Head of caudate nucleus (tissue), 42 donors: ENCODE results near the gene ARHGAP22.

Experiments used
- DNase-seq, 42 donors: peaks; one replicate each; pipeline versions ENCODE4 v3.0.0 to v3.0.0-alpha.2; 2020 to 2021; ENCODE audit warnings: mixed read lengths in 7 of 42
- intact Hi-C: fragments of 100-400 bp; cut with DNase I; formaldehyde crosslinking; loops from one replicate; pipeline ENCODE4 v1.15.0; 2022

The ARHGAP22 gene

GRCh38 chr10:48511066-48511874 is 93.6 kb downstream of the ARHGAP22 start:
- DNase-seq: peak in 5 of 42 donors; percentile 1 to 30 (median 9)
- intact Hi-C loops: loop anchor here (5.0 kb wide), 1 partner anchor 149 kb away; no protein-coding TSS in a partner anchor

- intact Hi-C loops: loop anchor here (5.0 kb wide), 1 partner anchor 148 kb away; no protein-coding TSS in a partner anchor
- peak in 4 of 42 donors; percentile 16 to 47 (median 37) for DNase-seq
Observed at GRCh38 chr10:48509974-48510692, 94.7 kb downstream of the ARHGAP22 start.

- DNase-seq: peak in 19 of 42 donors; percentile 21 to 66 (median 45)
- intact Hi-C loops: no loop called here
Observed at GRCh38 chr10:48508791-48509772, 95.8 kb downstream of the ARHGAP22 start.

GRCh38 chr10:48507933-48508790 is 96.7 kb downstream of the ARHGAP22 start:
- peak in 6 of 42 donors; percentile 14 to 43 (median 31) for DNase-seq
- intact Hi-C loops: no loop called here

- DNase-seq: peak in 4 of 42 donors; percentile 5 to 22 (median 16)
Observed at GRCh38 chr10:48507494-48507893, 97.4 kb downstream of the ARHGAP22 start.

GRCh38 chr10:48506147-48506917 is 98.5 kb downstream of the ARHGAP22 start:
- intact Hi-C loops: no loop called here
- DNase-seq: peak in 6 of 42 donors; percentile 6 to 44 (median 36)

More at GRCh38 chr10:48507494-48507893, 97.4 kb downstream of the ARHGAP22 start:
- intact Hi-C loops: no loop called here

GRCh38 chr10:48505394-48506112 is 99.3 kb downstream of the ARHGAP22 start:
- intact Hi-C loops: no loop called here
- peak in 5 of 42 donors; percentile 3 to 38 (median 18) for DNase-seq

- intact Hi-C loops: no loop called here
- DNase-seq: peak in 6 of 42 donors; percentile 1 to 41 (median 10)
Observed at GRCh38 chr10:48504141-48504885, 100.6 kb downstream of the ARHGAP22 start.

- intact Hi-C loops: no loop called here
- peak in 5 of 42 donors; percentile 3 to 18 (median 14) for DNase-seq
Observed at GRCh38 chr10:48503293-48503911, 101.5 kb downstream of the ARHGAP22 start.

GRCh38 chr10:48502791-48503190 is 102.1 kb downstream of the ARHGAP22 start:
- intact Hi-C loops: no loop called here
- DNase-seq: peak in 4 of 42 donors; percentile 1 to 14 (median 4)

- intact Hi-C loops: no loop called here
- DNase-seq: peak in 8 of 42 donors; percentile 1 to 26 (median 9)
Observed at GRCh38 chr10:48501787-48502771, 102.8 kb downstream of the ARHGAP22 start.

- DNase-seq: peak in 4 of 42 donors; percentile 1 to 33 (median 16)
- intact Hi-C loops: no loop called here
Observed at GRCh38 chr10:48501226-48501625, 103.6 kb downstream of the ARHGAP22 start.

- intact Hi-C loops: no loop called here
Observed at GRCh38 chr10:48500771-48501170, 104.1 kb downstream of the ARHGAP22 start.

More at GRCh38 chr10:48500771-48501170, 104.1 kb downstream of the ARHGAP22 start:
- DNase-seq: peak in 2 of 42 donors; percentile 4 to 32
